ENCODE data around the gene PRKG1.

PRKG1 gene

DNA sequence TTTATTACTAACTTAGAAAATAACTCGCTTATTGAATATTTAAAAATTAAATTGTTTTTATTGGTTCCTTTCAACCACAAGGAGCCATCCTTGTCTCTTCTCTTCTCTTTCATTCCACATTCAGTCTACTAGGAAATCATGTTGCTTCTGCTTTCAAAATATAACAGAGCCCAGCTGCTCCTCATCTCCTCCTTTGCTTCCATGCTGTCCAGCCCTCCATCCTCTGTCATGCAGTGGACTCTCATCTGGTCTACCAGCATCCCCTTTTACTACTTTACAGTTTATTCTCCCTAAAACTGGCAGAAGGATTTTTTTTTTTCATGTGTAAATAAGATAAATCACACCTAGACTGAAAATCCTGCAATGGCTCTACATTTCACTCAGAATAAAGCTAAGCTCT, 823.3 kb downstream of the PRKG1 start:
- TF ChIP-seq POLR2A (IDR thresholded peaks at IDR 0.05; ENCODE audit: low read depth, low read length) (no peak), TAF1 (IDR thresholded peaks at IDR 0.05; ENCODE audit: low read depth, low read length) (no peak), SPI1 (IDR thresholded peaks at IDR 0.05; ENCODE audit: low read depth, low read length) (no peak), POLR2AphosphoS5 (IDR thresholded peaks at IDR 0.05; ENCODE audit: low read depth, low read length) (no peak), PAX5 (IDR thresholded peaks at IDR 0.05; ENCODE audit: insufficient read depth, low read length, severe bottlenecking) (no peak), POU2F2 (IDR thresholded peaks at IDR 0.05; ENCODE audit: low read depth, low read length) (no peak)
- DNase-seq (ENCODE audit: insufficient read length, low spot score) (no peak), FAIRE-seq (no peak)

DNA sequence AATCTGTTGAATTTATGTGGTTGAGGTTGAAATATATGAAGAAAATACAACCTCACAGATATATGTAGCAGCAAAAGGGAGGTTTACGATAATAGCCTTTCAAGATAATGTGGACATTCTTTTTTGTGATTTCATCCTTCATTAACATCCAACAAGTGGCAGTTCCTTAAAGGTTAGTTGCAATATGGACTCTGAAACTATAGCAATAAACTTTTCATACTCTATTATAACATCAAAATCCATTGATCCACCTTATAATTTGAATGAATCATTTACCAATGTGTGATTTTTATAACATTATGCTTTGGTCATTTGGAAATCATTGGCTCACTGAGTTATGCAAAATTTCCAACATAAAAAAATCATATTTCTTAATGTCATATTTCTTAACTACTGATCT, 825.9 kb downstream of the PRKG1 start:
- no peak for FAIRE-seq
- no peak for DNase-seq (ENCODE audit: insufficient read length, low spot score)
- TF ChIP-seq POLR2A (IDR thresholded peaks at IDR 0.05; ENCODE audit: low read depth, low read length) (no peak), PAX5 (IDR thresholded peaks at IDR 0.05; ENCODE audit: insufficient read depth, low read length, severe bottlenecking) (no peak), TAF1 (IDR thresholded peaks at IDR 0.05; ENCODE audit: low read depth, low read length) (no peak), POLR2AphosphoS5 (IDR thresholded peaks at IDR 0.05; ENCODE audit: low read depth, low read length) (no peak), SPI1 (IDR thresholded peaks at IDR 0.05; ENCODE audit: low read depth, low read length) (no peak), POU2F2 (IDR thresholded peaks at IDR 0.05; ENCODE audit: low read depth, low read length) (no peak)

DNA sequence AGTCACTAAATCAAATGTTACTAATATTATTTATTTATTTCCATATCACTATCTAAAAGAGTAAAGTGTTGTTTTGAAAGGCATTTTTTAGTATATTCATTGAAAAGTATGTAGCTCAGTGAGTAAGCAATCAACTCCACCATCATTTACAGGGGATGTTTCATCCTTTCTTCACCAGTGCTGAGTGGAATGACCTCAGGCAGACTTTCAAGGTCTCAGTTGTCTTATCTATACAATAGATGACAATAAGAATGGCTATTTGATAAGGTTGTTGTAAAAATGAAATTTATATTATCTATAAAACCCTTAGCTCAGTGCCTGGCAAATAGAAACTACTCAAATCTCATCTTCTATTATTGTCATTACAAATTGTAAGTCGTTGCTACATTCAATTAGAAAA, 829.4 kb downstream of the PRKG1 start:
- no peak for FAIRE-seq

DNA sequence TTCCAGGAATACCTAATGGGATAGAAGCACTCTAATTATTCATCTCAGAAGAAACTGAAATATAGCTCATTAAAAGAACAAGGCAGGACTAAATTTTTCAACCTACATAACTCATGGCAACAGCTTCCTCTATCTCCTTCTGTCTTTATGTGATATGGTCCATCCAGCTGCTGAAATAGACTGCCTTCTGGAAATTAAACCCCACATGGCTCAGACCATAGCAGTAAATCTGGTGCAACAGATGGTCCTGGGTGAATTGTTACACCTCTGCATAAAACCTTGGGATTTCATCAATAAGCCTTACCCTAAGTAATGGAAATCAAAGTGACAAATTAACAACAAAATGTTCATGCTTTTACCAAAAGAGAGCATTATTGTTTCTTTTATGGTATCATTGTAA, 830.7 kb downstream of the PRKG1 start:
- TF ChIP-seq POLR2AphosphoS5 (IDR thresholded peaks at IDR 0.05; ENCODE audit: low read depth, low read length) (no peak), TAF1 (IDR thresholded peaks at IDR 0.05; ENCODE audit: low read depth, low read length) (no peak), PAX5 (IDR thresholded peaks at IDR 0.05; ENCODE audit: insufficient read depth, low read length, severe bottlenecking) (no peak), SPI1 (IDR thresholded peaks at IDR 0.05; ENCODE audit: low read depth, low read length) (no peak), POLR2A (IDR thresholded peaks at IDR 0.05; ENCODE audit: low read depth, low read length) (no peak), POU2F2 (IDR thresholded peaks at IDR 0.05; ENCODE audit: low read depth, low read length) (no peak)
- FAIRE-seq = no peak
- DNase-seq (ENCODE audit: insufficient read length, low spot score) = no peak

More for the DNA sequence above, 829.4 kb downstream of the PRKG1 start:
- DNase-seq (ENCODE audit: insufficient read length, low spot score) = no peak
- no peak for TF ChIP-seq SPI1 (IDR thresholded peaks at IDR 0.05; ENCODE audit: low read depth, low read length)
- no peak for TF ChIP-seq TAF1 (IDR thresholded peaks at IDR 0.05; ENCODE audit: low read depth, low read length)
- no peak for TF ChIP-seq PAX5 (IDR thresholded peaks at IDR 0.05; ENCODE audit: insufficient read depth, low read length, severe bottlenecking)
- no peak for TF ChIP-seq POU2F2 (IDR thresholded peaks at IDR 0.05; ENCODE audit: low read depth, low read length)
- TF ChIP-seq POLR2AphosphoS5 (IDR thresholded peaks at IDR 0.05; ENCODE audit: low read depth, low read length) = no peak
- no peak for TF ChIP-seq POLR2A (IDR thresholded peaks at IDR 0.05; ENCODE audit: low read depth, low read length)

DNA sequence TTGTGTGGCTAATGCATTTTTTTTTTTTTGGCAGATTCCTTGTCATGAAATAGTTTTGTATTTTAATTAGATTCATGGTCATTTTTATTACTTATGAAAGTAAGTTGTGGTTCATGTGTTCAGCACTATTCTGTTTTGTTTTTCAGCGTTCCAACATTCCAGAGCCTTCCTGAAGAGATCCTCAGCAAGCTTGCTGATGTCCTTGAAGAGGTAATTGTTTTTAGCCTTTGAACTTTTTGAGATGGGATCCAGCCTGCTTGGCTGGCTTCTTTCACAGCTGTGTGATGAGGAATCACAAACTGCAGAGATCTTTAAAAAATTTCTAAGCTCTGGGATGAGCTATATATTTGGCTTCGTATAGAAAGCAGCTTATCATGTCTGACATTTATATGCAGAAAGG, 833.1 kb downstream of the PRKG1 start:
- DNase-seq (ENCODE audit: insufficient read length, low spot score) (no peak), FAIRE-seq (no peak)
- TF ChIP-seq POU2F2 (IDR thresholded peaks at IDR 0.05; ENCODE audit: low read depth, low read length) (no peak), PAX5 (IDR thresholded peaks at IDR 0.05; ENCODE audit: insufficient read depth, low read length, severe bottlenecking) (no peak), TAF1 (IDR thresholded peaks at IDR 0.05; ENCODE audit: low read depth, low read length) (no peak), POLR2AphosphoS5 (IDR thresholded peaks at IDR 0.05; ENCODE audit: low read depth, low read length) (no peak), POLR2A (IDR thresholded peaks at IDR 0.05; ENCODE audit: low read depth, low read length) (no peak)

- DNase-seq (ENCODE audit: insufficient read length, low spot score) (no peak), FAIRE-seq (no peak)
- no peak for TF ChIP-seq PAX5 (IDR thresholded peaks at IDR 0.05; ENCODE audit: insufficient read depth, low read length, severe bottlenecking)
- TF ChIP-seq POLR2AphosphoS5 (IDR thresholded peaks at IDR 0.05; ENCODE audit: low read depth, low read length) = no peak
- no peak for TF ChIP-seq SPI1 (IDR thresholded peaks at IDR 0.05; ENCODE audit: low read depth, low read length)
- TF ChIP-seq POU2F2 (IDR thresholded peaks at IDR 0.05; ENCODE audit: low read depth, low read length) = no peak
- no peak for TF ChIP-seq POLR2A (IDR thresholded peaks at IDR 0.05; ENCODE audit: low read depth, low read length)
Measured at GRCh38 chr10:51910189-51910588, 835.9 kb downstream of the PRKG1 start.

GRCh38 chr10:51910596-51910995, 836.3 kb downstream of the PRKG1 start:
- FAIRE-seq (no peak), DNase-seq (ENCODE audit: insufficient read length, low spot score) (no peak)
- TF ChIP-seq TAF1 (IDR thresholded peaks at IDR 0.05; ENCODE audit: low read depth, low read length) = no peak

DNA sequence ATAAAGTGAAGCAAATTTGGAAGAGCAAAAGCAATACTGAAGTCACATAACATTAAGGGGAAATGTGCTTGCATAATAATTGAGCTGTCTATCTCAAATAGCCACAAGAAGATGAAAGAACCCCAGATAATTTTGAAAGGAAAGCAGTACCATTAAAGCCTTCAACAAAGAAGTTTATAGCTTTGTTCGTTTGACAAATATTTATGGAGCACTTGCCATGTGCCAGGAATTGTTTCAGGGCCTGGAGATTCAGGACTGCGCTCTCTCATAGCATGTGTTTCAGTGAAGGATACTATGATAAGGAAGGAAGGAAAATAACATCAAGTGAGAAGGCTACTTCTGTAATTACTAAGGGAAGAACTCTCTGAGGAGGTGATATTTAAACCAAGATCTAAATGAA, 837.4 kb downstream of the PRKG1 start:
- TF ChIP-seq POLR2AphosphoS5 (IDR thresholded peaks at IDR 0.05; ENCODE audit: low read depth, low read length) = no peak
- no peak for TF ChIP-seq POLR2A (IDR thresholded peaks at IDR 0.05; ENCODE audit: low read depth, low read length)
- TF ChIP-seq TAF1 (IDR thresholded peaks at IDR 0.05; ENCODE audit: low read depth, low read length) = no peak
- no peak for TF ChIP-seq POU2F2 (IDR thresholded peaks at IDR 0.05; ENCODE audit: low read depth, low read length)
- no peak for TF ChIP-seq SPI1 (IDR thresholded peaks at IDR 0.05; ENCODE audit: low read depth, low read length)
- TF ChIP-seq PAX5 (IDR thresholded peaks at IDR 0.05; ENCODE audit: insufficient read depth, low read length, severe bottlenecking) = no peak
- DNase-seq (ENCODE audit: insufficient read length, low spot score) (no peak), FAIRE-seq (no peak)

GRCh38 chr10:51915031-51915542, 840.8 kb downstream of the PRKG1 start:
- FAIRE-seq = no peak
- TF ChIP-seq PAX5 (IDR thresholded peaks at IDR 0.05; ENCODE audit: insufficient read depth, low read length, severe bottlenecking) = no peak
- TF ChIP-seq POU2F2 (IDR thresholded peaks at IDR 0.05; ENCODE audit: low read depth, low read length) = no peak
- no peak for TF ChIP-seq POLR2AphosphoS5 (IDR thresholded peaks at IDR 0.05; ENCODE audit: low read depth, low read length)
- TF ChIP-seq SPI1 (IDR thresholded peaks at IDR 0.05; ENCODE audit: low read depth, low read length) = no peak
- TF ChIP-seq POLR2A (IDR thresholded peaks at IDR 0.05; ENCODE audit: low read depth, low read length) = no peak
- TF ChIP-seq TAF1 (IDR thresholded peaks at IDR 0.05; ENCODE audit: low read depth, low read length) = no peak

DNA sequence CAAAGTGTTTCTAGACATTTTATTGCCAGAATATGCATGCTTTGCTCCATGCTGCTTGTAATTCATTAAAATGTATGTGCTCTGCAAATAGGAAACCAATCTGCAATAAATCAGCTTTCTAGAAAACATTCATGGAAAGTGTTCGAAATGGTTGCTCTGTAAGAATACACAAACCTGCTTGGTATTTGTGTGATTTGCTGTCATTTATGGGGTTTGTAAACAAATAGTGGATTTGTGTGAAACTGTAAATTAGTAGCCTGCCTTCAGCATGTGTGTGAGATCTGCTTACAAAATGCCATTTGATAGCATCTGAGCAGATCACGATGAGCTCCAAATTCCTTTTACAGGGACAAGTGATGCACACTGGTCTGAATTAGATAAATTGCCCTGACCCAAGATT, 844.2 kb downstream of the PRKG1 start:
- TF ChIP-seq TAF1 (IDR thresholded peaks at IDR 0.05; ENCODE audit: low read depth, low read length) = no peak
- TF ChIP-seq POU2F2 (IDR thresholded peaks at IDR 0.05; ENCODE audit: low read depth, low read length) = no peak
- TF ChIP-seq SPI1 (IDR thresholded peaks at IDR 0.05; ENCODE audit: low read depth, low read length) = no peak
- TF ChIP-seq PAX5 (IDR thresholded peaks at IDR 0.05; ENCODE audit: insufficient read depth, low read length, severe bottlenecking) = no peak
- TF ChIP-seq POLR2A (IDR thresholded peaks at IDR 0.05; ENCODE audit: low read depth, low read length) = no peak
- no peak for TF ChIP-seq POLR2AphosphoS5 (IDR thresholded peaks at IDR 0.05; ENCODE audit: low read depth, low read length)
- no peak for FAIRE-seq
- DNase-seq (ENCODE audit: insufficient read length, low spot score) = no peak

More at GRCh38 chr10:51915031-51915542, 840.8 kb downstream of the PRKG1 start:
- no peak for DNase-seq (ENCODE audit: insufficient read length, low spot score)

All from GM12891 (cell line).